NCI-H1417 treated with DMSO at 0.1 percent for 48 hours (cell line): Measurements from ENCODE around the gene MRPL54.
"Not testable (repeated sequence)": the region's sequence is repeated elsewhere in the genome, so short reads cannot be mapped to it uniquely, and the experiment has no call there.

ENCODE experiments used
- DNase-seq: peaks from one replicate; lab custom pipeline; 2025; lab: John Stamatoyannopoulos, UW

Gene MRPL54

DNA sequence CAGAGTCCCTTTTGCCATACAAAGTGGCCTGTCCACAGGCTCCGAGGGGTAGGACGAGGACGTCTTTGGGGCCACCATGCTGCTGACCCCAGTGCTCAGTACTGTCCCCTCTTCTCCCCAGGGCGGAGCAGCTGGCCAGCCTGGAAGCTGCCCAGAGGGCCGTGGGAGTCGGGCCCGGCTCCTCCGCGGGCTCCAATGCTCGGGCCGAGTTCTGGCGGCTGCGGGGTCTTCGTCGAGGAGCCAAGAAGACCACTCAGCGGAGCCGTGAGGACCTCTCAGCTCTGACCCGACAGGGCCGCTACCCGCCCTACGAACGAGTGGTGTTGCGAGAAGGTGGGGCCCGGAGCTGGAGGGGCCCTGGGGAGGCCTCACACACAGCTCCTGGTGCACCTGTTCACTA lies 22.1 kb upstream of the MRPL54 start:
- no peak for DNase-seq

DNA sequence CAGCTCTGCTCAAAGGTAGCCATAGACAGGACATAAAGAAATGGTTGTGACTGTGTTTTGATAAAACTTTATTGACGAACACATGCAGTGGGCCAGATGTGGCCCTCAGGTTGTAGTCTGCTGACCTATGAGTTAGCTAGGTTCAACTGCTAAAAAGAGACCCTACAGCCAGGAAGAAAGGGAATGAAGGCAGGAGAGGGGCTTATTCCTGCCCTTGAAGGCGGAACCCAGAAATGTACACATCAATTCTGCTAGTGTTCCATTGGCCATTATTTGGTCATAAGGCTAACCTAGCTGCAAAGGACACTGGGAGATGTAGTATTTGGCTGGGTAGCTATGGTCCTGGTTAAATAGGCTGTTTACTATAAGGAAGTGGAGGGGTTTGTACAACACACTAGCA lies 19.0 kb upstream of the MRPL54 start:
- no peak for DNase-seq

GRCh38 chr19:3745363-3746045 lies 17.0 kb upstream of the MRPL54 start:
- DNase-seq: no peak

- DNase-seq: no peak
Measured at GRCh38 chr19:3746371-3747056, 16.0 kb upstream of the MRPL54 start.

- DNase-seq: no peak
Measured at GRCh38 chr19:3748965-3749364, 13.5 kb upstream of the MRPL54 start.

DNA sequence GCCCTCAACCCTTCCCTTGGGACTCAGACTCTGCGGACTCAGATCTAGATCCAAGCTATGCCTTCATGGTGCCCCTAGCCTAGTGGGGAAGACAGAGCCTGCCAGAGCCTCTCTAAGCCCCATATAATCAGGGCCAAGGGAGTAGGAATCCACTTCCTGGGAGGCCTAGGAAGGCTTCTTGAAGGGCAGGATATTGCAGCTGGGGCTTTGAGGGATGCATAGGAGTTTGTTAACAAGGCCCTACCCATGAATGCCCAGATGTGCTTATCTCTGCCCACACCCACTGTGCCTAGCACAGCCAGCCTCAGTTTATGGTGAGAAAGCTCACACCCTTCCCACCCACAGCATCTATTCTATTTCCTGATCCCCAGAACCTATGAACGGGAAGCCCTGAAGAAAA lies 12.3 kb upstream of the MRPL54 start:
- DNase-seq: no peak

DNA sequence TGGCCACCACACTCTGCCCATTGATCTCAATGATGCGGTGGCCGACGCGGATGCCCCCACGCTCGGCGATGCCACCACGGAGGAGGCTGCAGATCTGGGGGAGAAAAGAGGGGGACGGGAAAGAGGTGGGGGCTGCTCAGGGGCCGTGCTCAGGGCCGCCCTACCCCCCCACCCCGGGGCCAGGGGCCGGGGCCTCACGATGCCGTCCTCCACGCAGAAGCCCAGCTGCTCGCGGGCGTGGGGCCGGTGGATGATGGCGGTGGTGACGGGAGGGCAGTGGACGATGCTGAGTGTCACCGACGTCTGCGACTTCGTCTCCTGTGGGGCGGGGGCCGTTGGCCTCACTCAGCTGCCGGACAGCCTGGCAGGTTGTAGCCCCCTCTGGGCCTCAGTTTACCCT lies 11.2 kb upstream of the MRPL54 start:
- no peak for DNase-seq

DNA sequence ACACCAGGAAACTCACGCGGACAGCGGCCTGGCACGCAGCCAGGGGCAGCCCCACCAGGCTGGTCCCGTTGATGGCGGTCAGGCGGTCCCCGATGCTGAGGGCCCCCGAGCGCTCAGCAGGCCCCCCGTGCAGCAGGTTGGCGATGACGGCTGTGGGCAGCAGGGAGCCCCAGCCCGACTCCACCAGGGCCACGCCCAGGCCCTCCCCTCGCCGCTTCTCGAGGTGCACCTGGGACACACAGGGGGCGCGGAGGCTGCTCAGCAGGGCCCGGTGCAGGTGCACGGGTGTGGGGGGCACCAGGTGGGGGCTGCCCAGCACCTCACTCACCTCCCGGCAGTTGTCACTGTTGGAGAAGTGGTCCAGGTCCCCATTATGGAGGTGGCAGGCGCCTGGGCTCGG lies 10.0 kb upstream of the MRPL54 start:
- DNase-seq: no peak

DNA sequence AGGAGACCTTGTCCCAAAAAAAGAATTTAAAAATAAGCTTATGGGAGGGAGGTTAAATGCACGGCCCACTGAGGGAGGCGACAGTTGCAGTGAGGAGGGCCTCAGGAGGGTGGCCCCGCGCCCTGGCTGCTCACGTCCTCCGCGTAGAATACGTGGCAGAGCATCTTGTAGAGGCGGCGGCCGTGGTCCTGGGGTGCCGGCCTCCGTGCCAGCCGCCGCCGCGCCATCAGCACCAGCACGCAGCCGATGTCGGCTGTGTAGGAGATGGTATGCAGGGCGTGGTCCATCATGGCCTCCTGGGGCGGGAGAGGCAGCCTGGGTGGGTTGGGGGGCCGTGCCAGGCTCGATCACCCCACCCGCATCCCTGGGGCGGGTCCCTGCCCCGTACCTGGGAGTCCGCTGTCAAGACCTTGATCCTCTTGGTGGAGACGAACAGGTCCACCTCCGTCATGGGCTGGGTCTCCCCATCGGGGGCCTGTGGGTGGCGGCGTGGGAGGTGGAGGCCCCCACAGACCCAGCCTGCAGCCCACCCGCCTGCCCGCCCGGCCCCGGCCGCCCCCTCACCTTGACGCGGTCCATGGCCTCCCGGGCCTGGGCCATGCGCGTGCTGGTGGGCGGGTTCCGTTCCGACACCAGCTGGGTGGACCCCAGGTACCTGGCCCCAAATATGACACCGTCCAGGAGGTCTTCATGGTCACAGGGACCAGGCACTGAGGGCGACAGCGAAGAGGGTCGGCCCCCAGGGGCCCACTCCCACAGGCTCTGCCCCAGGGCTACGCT lies 8.7 kb upstream of the MRPL54 start:
- DNase-seq: no peak

DNA sequence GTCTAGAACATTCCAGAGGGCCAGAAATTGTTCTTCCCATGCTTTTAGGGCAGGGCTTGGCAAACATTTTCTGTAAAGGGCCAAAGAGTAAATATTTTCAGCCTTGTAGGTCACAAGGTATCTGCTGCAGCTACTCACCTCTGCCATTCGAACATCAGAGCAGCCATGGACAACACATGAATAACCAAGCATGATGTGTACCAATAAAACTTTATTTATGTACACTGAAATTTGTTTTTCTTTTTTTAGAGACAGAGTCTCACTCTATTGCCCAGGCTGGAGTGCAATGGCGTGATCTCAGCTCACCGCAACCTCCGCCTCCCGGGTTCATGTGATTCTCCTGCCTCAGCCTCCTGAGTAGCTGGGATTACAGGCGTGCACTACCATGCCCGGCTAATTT lies 4.8 kb upstream of the MRPL54 start:
- DNase-seq: not testable (repeated sequence)

DNA sequence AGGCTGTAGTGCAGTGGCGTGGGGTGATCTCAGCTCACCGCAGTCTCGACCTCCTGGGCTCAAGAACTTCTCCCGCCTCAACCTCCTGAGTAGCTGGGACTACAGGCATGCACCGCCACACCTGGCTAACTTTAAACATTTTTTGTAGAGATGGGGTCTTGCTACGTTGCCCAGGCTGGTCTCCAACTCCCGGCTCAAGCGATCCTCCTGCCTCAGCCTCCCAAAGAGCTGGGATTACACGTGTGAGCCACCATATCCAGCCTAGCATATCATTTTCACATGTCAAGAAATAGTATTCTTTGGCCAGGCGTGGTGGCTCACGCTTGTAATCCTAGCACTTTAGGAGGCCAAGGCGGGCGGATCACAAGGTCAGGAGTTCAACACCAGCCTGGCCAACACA lies 4.2 kb upstream of the MRPL54 start:
- not testable (repeated sequence) for DNase-seq

GRCh38 chr19:3759482-3760254 lies 2.8 kb upstream of the MRPL54 start:
- no peak for DNase-seq

- DNase-seq: no peak
Measured at GRCh38 chr19:3760871-3761361, 1.6 kb upstream of the MRPL54 start.

DNA sequence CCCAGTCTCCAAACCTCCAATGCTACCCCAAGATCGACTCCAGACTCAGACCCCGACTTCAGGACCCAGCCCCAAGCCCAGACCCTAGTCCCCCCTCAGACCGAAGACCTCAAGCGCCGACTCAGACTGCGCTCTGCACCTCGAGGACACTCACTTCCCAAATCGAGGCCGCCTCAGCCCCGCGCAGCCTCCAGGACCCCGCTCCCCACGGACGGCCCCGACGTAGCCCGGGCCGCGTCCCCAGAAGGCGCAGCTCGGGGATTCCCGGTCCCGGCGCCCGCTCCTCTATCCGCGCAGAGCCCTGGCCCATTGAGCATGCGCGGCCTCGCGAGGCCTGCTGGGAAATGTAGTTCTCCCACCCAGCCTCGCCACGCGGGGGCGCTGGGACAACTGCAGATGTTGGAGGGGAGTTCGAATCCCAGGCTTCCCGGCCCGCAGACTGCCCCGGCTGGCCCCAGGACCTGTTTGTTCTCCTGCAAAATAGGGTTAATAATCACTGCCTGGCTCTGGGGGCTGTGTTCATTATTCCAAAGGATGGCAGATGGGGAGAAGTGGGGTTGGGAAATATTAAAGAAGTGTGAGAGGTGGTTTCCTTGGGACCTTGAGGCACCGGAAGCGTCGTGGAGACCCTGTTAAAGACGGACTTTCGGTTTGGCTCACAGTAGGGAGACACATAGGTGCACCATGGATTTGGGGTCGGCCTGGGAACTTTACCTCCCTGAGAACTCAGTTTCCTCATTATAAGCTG lies 926 bp upstream of the MRPL54 start, which contains the start of gene APBA3:
Gene APBA3, minus strand, starts transcription at position 311 of the 748 bp plus-strand sequence. CDS start 1,428 bp downstream, outside the sequence.
- peak; percentile 62 for DNase-seq

- DNase-seq: no peak
Measured at GRCh38 chr19:3762130-3762473, 380 bp upstream of the MRPL54 start.

DNA sequence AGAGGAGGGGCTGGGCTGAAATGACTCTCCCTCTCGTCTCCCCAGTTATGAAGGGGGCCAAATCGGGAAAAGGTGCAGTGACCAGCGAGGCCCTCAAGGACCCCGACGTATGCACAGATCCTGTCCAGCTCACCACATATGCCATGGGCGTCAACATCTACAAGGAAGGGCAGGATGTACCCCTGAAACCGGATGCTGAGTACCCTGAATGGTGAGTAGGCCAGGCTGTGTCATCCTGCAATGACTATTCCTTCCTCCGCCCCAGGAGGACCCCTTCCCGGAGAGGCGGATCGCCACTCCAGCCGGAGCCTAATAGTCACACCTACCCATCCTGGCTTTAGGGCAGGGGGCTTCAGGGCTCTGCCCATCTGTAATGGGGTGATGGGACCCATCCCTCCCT lies 2.6 kb downstream of the MRPL54 start:
- no peak for DNase-seq

DNA sequence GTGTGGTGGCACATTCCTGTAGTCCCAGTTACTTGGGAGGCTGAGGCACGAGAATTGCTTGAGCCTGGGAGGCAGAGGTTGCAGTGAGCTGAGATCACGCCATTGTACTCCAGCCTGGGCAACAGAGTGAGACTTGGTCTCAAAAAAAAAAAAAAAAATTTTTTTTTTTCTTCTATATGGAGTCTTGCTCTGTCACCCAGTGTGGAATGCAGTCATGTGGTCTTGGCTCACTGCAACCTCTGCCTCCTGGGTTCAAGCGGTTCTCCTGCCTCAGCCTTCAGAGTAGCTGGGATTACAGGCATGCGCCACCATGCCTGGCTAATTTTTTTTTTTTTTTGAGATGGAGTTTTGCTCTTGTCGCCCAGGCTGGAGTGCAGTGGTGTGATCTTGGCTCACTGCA lies 3.3 kb downstream of the MRPL54 start:
- DNase-seq: not testable (repeated sequence)

DNA sequence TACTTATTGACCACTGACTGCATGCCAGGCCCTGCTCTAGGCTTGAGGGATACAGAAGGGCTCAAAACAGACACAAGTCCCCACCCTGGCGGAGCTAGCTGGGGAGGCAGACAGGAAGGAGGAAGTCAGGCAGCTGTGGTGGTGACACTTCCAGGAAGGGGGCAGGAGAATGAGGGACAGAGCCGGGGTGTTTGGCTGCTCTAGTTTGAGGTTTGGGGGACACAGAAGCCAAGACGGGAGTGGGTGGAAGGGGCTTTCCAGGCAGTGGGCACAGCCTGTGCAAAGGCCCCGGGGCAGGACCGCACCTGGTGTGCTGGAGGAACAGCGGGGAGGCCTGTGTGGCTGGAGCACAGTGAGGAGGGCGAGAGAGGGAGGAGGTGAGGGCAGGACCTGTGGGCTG lies 4.0 kb downstream of the MRPL54 start:
- DNase-seq: no peak

DNA sequence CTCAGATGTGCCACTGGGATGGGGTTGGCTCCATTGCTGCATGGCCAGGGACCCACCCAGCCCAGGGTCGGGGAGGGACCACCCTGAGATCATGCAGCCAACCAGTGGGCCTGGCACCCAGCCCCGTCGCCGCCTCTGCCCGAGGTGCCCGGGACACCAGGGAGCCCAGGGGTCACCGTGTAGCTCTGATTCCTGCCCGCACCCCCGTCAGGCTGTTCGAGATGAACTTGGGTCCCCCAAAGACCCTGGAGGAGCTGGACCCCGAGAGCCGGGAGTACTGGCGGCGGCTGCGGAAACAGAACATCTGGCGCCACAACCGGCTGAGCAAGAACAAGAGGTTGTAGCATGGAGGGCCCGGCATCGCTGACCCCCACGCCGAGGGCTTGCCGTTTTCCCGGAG lies 4.6 kb downstream of the MRPL54 start:
- no peak for DNase-seq

- no peak for DNase-seq
Measured at GRCh38 chr19:3768015-3768747, 5.7 kb downstream of the MRPL54 start.

DNA sequence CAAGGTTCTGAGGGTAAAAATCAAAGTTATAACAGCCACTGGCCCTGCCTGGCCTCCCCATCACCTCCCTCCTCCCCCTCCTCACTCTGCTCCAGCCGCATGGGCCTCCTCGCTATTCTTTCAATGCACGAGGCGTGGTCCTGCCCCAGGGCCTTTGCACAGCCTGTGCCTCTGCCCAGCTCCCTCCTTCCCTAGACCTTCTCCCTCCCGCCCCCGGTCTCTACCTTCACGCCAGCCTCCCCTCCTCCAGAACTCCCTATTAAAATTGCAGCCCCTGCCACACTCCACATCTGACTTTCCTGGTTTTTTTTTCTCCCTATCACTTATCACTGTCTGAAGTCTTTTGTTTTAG lies 6.2 kb downstream of the MRPL54 start:
- DNase-seq: no peak
